A673 (cell line): ENCODE data around the gene PIGV. TPM values are rescaled to one million over a fixed set of nuclear protein-coding genes. Genes with fewer than 3 reads are reported as not detected.

Experiments used
- BruUV-seq: library from RNA; stranded (reverse); fragments of 400-500 nt; replicated peaks from 2 replicates; lab custom pipeline; 2021; lab: Mats Ljungman, UMichigan
- CTCF ChIA-PET: fragments of 300-600 bp; sonication (Branson Sonifier 250); formaldehyde crosslinking; loops from one replicate; lab custom pipeline; 2022; ENCODE audit warnings: antibody characterized with exemption; lab: Charles Lee
- POLR2A ChIA-PET: fragments of 300-600 bp; sonication (Branson Sonifier 250); formaldehyde crosslinking; loops from one replicate; lab custom pipeline; 2022; ENCODE audit warnings: antibody characterized with exemption; ENCODE audit not compliant: low non-redundant PET; lab: Charles Lee
- DNase-seq: peaks from one replicate; pipeline ENCODE4 v3.0.0-alpha.2; 2015; ENCODE audit warnings: low spot score
- H3K27ac ChIP-seq: fragments of 200-600 bp; sonication (generic); 2 replicates; pipeline ENCODE4 v1.5.1; 2016; ENCODE audit warnings: mixed run types, low read depth, mild to moderate bottlenecking, mixed read lengths, antibody characterized with exemption, low read length; ENCODE audit not compliant: poor library complexity, severe bottlenecking
- H3K27me3 ChIP-seq: fragments of 200-600 bp; sonication (generic); replicated peaks from 2 replicates; pipeline ENCODE4 v1.6.1; 2017; ENCODE audit warnings: mixed run types, low read depth, mild to moderate bottlenecking, mixed read lengths, antibody characterized with exemption, low read length; ENCODE audit not compliant: insufficient read depth, poor library complexity
- H3K36me3 ChIP-seq: fragments of 200-600 bp; sonication (generic); 2 replicates; pipeline ENCODE4 v1.6.1; 2016; ENCODE audit warnings: mixed run types, mild to moderate bottlenecking, mixed read lengths, antibody characterized with exemption, low read length; ENCODE audit not compliant: insufficient read depth, poor library complexity, severe bottlenecking
- H3K4me1 ChIP-seq: fragments of 200-600 bp; sonication (generic); 2 replicates; pipeline ENCODE4 v1.6.1; 2017; ENCODE audit warnings: mixed run types, mild to moderate bottlenecking, mixed read lengths, antibody characterized with exemption, low read length; ENCODE audit not compliant: insufficient read depth, poor library complexity, severe bottlenecking
- H3K4me3 ChIP-seq: fragments of 200-600 bp; sonication (generic); 2 replicates; pipeline ENCODE4 v1.5.1; 2016; ENCODE audit warnings: low read depth, mixed run types, mild to moderate bottlenecking, mixed read lengths, low read length; ENCODE audit not compliant: poor library complexity, severe bottlenecking
- H3K9me3 ChIP-seq: fragments of 200-600 bp; sonication (generic); 2 replicates; pipeline ENCODE4 v1.6.1; 2016; ENCODE audit warnings: mixed run types, low read depth, mild to moderate bottlenecking, mixed read lengths, antibody characterized with exemption, low read length; ENCODE audit not compliant: poor library complexity, severe bottlenecking
- EZH2 ChIP-seq: fragments of 200-600 bp; sonication (generic); IDR thresholded peaks from 2 replicates; pipeline ENCODE4 v1.6.1; 2017; ENCODE audit warnings: borderline replicate concordance, low read depth, mild to moderate bottlenecking, mixed read lengths, antibody characterized with exemption, low read length; ENCODE audit not compliant: poor library complexity, severe bottlenecking
- intact Hi-C: fragments of 100-400 bp; cut with micrococcal nuclease; formaldehyde crosslinking; loops from one replicate; pipeline ENCODE4 v1.10.0; 2022; ENCODE audit not compliant: unreplicated experiment
- total RNA-seq: library from RNA; stranded (reverse); gene quantifications from 2 replicates; pipeline ENCODE4 v1.2.3, GENCODE V29; 2021
- TF ChIP-seq, protein P1 (sequence below): fragments of 300-800, 200-600 bp; sonication (generic); conservative IDR thresholded peaks from 2 replicates; pipeline ENCODE4 v1.5.1; 2017; ENCODE audit warnings: low read depth, mild to moderate bottlenecking, antibody characterized with exemption, low read length, moderate library complexity, mixed read lengths

Gene PIGV
- total RNA-seq, 1 experiment from 2014 or later, result 4.9 TPM

- TF ChIP-seq EZH2, result no peak
- intact Hi-C loops, result no loop called here
- H3K4me1 ChIP-seq, result peaks cover 4% of the 10 kb centered on the region
- H3K27ac ChIP-seq, result no peak overlapping the region
- H3K9me3 ChIP-seq, result no peaks in the 10 kb centered on the region
- H3K4me3 ChIP-seq, result no peak overlapping the region
- DNase-seq, result no peak
- H3K36me3 ChIP-seq, result no peaks in the 10 kb centered on the region
- no peaks in the 10 kb centered on the region for H3K27me3 ChIP-seq
- ChIA-PET CTCF (no interaction called here), POLR2A (no interaction called here)
- no TSS peak for BruUV-seq
Observed at GRCh38 chr1:26792924-26793323, 5.2 kb downstream of the PIGV start.

GRCh38 chr1:26794391-26794790, 6.6 kb downstream of the PIGV start:
- TF ChIP-seq, protein P1, sequence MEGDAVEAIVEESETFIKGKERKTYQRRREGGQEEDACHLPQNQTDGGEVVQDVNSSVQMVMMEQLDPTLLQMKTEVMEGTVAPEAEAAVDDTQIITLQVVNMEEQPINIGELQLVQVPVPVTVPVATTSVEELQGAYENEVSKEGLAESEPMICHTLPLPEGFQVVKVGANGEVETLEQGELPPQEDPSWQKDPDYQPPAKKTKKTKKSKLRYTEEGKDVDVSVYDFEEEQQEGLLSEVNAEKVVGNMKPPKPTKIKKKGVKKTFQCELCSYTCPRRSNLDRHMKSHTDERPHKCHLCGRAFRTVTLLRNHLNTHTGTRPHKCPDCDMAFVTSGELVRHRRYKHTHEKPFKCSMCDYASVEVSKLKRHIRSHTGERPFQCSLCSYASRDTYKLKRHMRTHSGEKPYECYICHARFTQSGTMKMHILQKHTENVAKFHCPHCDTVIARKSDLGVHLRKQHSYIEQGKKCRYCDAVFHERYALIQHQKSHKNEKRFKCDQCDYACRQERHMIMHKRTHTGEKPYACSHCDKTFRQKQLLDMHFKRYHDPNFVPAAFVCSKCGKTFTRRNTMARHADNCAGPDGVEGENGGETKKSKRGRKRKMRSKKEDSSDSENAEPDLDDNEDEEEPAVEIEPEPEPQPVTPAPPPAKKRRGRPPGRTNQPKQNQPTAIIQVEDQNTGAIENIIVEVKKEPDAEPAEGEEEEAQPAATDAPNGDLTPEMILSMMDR, result no peak
- TF ChIP-seq EZH2, result no peak
- H3K4me3 ChIP-seq, result no peak overlapping the region
- H3K27ac ChIP-seq, result no peak overlapping the region
- H3K36me3 ChIP-seq, result no peaks in the 10 kb centered on the region
- H3K4me1 ChIP-seq, result peaks cover under 1% of the 10 kb centered on the region
- no TSS peak for BruUV-seq
- intact Hi-C loops, result no loop called here
- CTCF ChIA-PET, result no interaction called here
- no peaks in the 10 kb centered on the region for H3K9me3 ChIP-seq
- no peaks in the 10 kb centered on the region for H3K27me3 ChIP-seq
- DNase-seq, result no peak
- POLR2A ChIA-PET, result interaction anchor here (0.6 kb wide), 1 partner anchor 85 kb away, joined by 17 read pairs; no protein-coding TSS in a partner anchor

DNA sequence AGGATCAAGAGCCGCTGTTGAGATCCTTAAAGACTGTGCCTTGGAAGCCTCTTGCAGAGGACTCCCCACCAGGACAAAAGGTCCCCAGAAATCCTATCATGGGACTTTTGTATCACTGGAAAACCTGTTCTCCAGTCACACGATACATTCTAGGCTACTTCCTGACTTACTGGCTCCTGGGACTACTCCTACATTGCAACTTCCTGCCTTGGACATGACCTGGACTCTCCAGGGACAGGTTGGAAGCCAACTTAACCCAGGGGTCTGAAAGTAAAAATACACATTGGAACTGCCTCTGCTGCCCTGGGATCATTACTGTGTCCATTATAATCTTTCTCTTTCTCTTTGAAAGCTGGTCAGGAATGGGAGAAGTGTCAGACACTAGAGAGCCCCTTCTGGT, 9.9 kb downstream of the PIGV start:
- Histone ChIP-seq H3K4me3 (no peak overlapping the region), H3K36me3 (no peaks in the 10 kb centered on the region), H3K27me3 (no peaks in the 10 kb centered on the region), H3K9me3 (no peaks in the 10 kb centered on the region), H3K27ac (no peak overlapping the region), H3K4me1 (peaks cover 12% of the 10 kb centered on the region)
- CTCF ChIA-PET, result no interaction called here
- no TSS peak for BruUV-seq
- TF ChIP-seq EZH2, result no peak
- TF ChIP-seq, protein P1, result no peak
- DNase-seq, result no peak
- intact Hi-C loops, result no loop called here
- POLR2A ChIA-PET, result no interaction called here
